ENCODE results near the gene PDE6B. TPM values are rescaled to one million over a fixed set of nuclear protein-coding genes. Genes with fewer than 3 reads are reported as not detected.

PDE6B gene
- 0.63 and 1.6 TPM in 2 replicates for total RNA-seq

DNA sequence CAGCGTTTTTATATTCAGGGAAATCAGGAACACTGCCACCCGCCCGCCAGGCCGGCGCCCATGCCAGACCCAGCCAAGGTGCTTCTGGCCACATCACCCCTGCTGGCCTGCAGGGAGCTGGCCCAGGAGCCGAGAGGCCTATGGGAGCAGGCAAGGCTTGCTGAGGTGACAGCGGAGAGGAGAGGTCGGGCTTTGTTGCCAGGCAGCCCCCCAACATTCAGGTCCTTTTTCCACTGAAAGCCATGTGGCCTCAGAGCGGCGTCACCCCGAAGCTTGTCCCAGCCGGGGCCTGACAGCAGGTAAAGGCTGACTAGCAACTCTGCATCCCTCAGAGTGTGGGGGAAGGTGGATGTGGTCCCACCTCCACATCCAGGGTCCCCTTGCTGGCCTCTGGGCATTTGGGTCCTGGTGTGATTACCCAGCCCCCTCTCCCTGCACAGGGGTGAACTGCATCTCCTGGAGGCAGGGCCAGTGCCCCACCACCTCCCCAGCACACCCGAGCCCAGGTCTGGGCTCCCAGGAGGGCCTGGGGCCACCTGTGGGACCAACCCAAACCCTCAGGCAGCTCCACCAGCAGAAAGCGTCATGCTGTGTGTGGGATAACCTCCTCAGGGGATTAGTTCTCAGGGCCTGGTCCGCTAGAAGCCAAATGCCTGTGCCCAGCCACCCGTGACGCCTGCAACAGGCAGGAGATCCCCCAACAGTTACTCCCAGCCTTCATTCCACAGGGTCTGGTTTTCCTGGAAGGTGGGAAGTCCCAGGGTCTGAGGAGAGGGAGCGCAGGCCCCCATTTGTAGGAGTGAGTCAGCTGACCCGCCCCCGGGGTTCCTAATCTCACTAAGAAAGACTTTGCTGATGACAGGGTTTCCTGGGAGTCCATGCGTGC, at the start of gene PDE6B:
PDE6B (plus strand) TSS at position 869 of the 886 bp plus-strand sequence. CDS start 54 bp downstream, outside the sequence.

DNA sequence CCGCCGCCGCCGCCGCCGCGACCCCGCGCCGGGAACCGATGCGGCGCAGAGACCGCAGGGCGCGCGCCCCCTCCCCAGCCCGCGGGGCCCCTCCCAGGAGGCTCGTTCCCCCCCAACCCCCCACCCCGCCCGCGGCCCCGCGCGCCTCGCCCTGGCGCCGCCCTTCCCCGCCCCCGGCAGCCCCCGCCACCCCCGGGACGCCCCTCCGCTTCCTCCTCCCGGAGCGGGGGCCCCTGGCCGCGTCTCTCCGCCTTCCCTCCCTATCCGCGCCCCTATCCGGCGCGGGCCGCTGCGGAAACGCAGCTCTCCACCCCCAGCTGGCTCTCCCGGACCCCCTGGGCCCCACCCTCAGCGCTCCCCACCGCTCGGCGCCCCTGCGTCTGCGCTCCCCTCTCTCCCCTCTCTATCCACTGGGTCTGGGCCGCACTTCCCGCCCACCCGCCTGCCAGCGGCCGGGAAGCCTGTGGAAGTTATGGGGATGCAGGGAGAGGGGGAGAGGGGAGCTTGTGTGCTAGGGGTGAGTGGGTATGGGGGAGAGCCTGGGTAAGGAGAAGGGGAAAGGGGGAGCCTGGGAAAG, 49.0 kb upstream of the PDE6B start, which contains the start of gene TMEM271:
TMEM271 (minus strand) TSS at position 51 of the 577 bp plus-strand sequence. CDS start 233 bp downstream, outside the sequence.

DNA sequence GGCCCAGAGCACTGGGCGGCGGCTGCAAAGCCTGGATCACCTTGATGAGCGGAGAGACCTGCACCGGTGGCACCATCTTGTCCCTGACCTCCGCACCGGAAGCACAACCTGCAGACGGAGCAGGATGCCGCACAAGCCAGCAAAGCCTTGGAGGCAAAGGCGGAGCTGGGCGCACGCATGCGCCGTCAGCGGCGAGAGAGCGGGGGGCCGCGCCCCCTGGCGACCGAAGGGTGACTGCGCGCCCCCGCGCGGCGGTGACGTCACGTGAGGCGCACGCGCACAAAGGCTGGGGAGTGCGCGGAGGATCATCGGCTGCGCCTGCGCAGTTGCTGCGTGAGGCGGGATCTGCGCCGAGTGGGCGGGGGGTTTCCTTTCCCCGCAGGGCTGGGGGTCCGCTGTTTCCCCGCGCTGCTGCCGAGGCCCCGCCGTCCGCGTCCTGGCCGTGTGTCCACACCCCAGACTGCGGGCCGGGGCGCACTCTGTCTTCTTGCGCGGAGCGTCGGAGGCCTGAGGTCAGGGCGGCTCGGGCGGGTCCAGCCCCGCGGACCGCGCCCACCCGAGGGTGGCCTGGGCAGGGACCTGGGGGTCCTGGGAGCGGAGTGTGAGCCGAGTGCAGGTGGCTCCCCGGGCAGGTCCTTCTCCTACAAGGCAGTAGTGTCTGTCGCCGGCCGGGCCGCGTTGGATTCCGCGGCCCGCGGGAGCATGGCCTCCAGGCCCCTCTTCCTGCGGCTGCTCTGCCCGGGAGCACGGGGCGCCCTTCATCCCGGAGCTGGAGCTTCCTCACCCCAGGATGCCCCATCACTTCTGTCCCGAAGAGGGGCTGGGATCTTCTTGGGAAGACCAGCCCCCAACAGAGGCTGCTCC, 49.0 kb downstream of the PDE6B start, which contains the start of the genes ATP5ME and MYL5:
ATP5ME (minus strand) TSS at position 105 of the 864 bp plus-strand sequence; CDS start at position 76, 29 bp downstream.
MYL5 (plus strand) TSS at position 371 of the 864 bp plus-strand sequence. CDS start 3,485 bp downstream, outside the sequence.

GRCh38 chr4:688854-689681, 63.7 kb downstream of the PDE6B start, which contains the start of gene SLC49A3:
SLC49A3 (minus strand) TSS chr4:689151; CDS start chr4:689127, 24 bp downstream.

DNA sequence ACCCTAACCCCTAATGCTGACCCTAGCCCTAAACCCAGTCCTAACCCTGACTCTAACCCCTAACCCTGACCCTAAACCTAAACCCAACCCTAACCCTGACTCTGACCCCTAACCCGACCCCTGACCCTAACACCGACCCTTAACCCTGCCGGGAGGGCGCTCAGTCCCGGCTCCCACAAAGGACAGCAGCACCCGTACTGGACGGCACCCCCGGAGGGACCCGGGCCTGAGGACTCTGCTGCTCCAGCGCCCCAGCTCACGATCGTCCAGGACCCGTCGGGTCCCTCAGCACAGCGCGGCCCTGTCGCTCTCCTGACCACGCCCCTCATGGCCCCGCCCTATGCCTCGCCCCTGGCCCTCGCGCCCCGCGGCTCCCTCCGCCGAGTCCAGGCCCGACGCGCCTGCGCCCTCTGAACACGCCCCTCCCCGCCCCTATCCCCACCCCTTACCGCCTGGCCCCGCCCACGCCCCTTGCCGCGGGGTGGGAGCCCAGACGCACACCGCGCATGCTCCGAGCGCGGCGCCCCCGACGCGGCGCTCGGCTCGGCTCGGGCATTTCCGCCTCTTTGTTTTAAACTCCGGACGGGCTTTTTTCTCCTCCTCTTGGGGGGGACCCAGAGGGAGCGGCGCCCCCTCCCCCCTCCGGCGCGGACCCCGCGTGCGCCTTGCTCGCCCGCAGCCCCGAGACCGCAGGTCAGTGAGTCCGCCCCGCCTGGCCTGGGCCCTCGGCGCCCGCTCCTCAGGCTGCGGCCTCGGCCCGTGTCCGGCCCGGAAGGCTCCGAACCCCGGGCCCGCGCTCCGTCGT, 80.1 kb downstream of the PDE6B start, which contains the start of gene PCGF3:
PCGF3 (plus strand) TSS at position 555 of the 805 bp plus-strand sequence. CDS start 27,849 bp downstream, outside the sequence.

Other genes with a start within 250 kb of the PDE6B start
- gene ZNF721, start 126.4 kb upstream of the PDE6B start, total RNA-seq = 11.7 and 16.7 TPM in 2 replicates
- 48.0 and 50.3 TPM in 2 replicates for gene PIGG, start 126.4 kb upstream of the PDE6B start, total RNA-seq
- not detected in 2 replicates for gene TMEM271, start 49.3 kb upstream of the PDE6B start, total RNA-seq
- gene ATP5ME, start 48.7 kb downstream of the PDE6B start, total RNA-seq = 447 and 459 TPM in 2 replicates
- gene MYL5, start 49.0 kb downstream of the PDE6B start, total RNA-seq = 27.6 and 29.0 TPM in 2 replicates
- gene SLC49A3, start 63.6 kb downstream of the PDE6B start, total RNA-seq = 5.2 and 6.7 TPM in 2 replicates
- 21.6 and 49.5 TPM in 2 replicates for gene PCGF3, start 80.3 kb downstream of the PDE6B start, total RNA-seq
- gene CPLX1, start 200.6 kb downstream of the PDE6B start, total RNA-seq = not detected in 2 replicates

Data from bronchial smooth muscle cell (primary cell).